K562 (cell line): Measurements from ENCODE around the gene AQP4.

ENCODE experiments used
- CHD2 ChIP-seq: IDR thresholded peaks from 2 replicates; pipeline ENCODE4 v1.6.1; 2011; ENCODE audit warnings: low read depth, low read length
- DIDO1 ChIP-seq: fragments of 450-650 bp; IDR thresholded peaks from 2 replicates; pipeline ENCODE4 v1.6.1; 2016; ENCODE audit warnings: low read depth, missing biosample characterization, missing genetic modification characterization
- ZBTB34 ChIP-seq: fragments of 250-450 bp; sonication (Bioruptor Pico); IDR thresholded peaks from 2 replicates; pipeline ENCODE4 v1.8.0; 2021; ENCODE audit warnings: mild to moderate bottlenecking, moderate library complexity
- ZNF785 ChIP-seq: fragments of 250-450 bp; sonication (Bioruptor Pico); IDR thresholded peaks from 2 replicates; pipeline ENCODE4 v1.4.0; 2020; ENCODE audit warnings: mild to moderate bottlenecking
- TF ChIP-seq, protein P1 (sequence below): fragments of 250-450 bp; sonication (Bioruptor Pico); IDR thresholded peaks from 2 replicates; pipeline ENCODE4 v1.5.0; 2020; ENCODE audit warnings: mild to moderate bottlenecking, borderline replicate concordance

GRCh38 chr18:26863921-26864497 is 1.5 kb downstream of the AQP4 start:
- TF ChIP-seq CHD2: no peak
- TF ChIP-seq ZBTB34 (CRISPR knock-in tag): no peak
- TF ChIP-seq ZNF785 (CRISPR knock-in tag): no peak
- TF ChIP-seq, protein P1, sequence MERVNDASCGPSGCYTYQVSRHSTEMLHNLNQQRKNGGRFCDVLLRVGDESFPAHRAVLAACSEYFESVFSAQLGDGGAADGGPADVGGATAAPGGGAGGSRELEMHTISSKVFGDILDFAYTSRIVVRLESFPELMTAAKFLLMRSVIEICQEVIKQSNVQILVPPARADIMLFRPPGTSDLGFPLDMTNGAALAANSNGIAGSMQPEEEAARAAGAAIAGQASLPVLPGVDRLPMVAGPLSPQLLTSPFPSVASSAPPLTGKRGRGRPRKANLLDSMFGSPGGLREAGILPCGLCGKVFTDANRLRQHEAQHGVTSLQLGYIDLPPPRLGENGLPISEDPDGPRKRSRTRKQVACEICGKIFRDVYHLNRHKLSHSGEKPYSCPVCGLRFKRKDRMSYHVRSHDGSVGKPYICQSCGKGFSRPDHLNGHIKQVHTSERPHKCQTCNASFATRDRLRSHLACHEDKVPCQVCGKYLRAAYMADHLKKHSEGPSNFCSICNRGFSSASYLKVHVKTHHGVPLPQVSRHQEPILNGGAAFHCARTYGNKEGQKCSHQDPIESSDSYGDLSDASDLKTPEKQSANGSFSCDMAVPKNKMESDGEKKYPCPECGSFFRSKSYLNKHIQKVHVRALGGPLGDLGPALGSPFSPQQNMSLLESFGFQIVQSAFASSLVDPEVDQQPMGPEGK (CRISPR knock-in tag): no peak
- TF ChIP-seq DIDO1 (tag): no peak
